ENCODE measurements around the gene NCOA6.

NCOA6 gene

DNA sequence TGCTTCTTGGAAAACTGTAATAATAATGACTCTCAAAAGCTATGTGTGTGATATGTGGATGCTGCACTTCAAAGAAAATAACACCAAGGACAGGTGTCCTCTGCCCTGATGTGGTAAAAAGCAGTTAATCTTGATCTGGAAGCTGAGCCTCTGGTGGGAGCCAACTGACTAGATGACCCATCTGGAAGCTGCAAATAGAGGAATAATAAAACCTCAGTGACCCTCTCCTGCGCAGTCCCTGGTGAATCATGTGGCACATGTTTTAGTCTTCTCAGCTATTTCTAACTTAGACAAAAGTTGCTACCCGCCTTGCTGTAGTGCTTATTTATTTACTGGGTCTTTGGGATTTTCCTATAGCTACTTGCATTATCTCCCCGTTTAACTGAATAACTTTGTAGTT, 74.0 kb downstream of the NCOA6 start:
- no peak for DNase-seq (ENCODE audit: low spot score)
- in situ Hi-C loops (cut with MboI; ENCODE audit: low pct_unique_long_range_greater_than_20kb, low sequenced_read_pairs, unreplicated experiment) = no loop called here
- TF ChIP-seq, protein P1, sequence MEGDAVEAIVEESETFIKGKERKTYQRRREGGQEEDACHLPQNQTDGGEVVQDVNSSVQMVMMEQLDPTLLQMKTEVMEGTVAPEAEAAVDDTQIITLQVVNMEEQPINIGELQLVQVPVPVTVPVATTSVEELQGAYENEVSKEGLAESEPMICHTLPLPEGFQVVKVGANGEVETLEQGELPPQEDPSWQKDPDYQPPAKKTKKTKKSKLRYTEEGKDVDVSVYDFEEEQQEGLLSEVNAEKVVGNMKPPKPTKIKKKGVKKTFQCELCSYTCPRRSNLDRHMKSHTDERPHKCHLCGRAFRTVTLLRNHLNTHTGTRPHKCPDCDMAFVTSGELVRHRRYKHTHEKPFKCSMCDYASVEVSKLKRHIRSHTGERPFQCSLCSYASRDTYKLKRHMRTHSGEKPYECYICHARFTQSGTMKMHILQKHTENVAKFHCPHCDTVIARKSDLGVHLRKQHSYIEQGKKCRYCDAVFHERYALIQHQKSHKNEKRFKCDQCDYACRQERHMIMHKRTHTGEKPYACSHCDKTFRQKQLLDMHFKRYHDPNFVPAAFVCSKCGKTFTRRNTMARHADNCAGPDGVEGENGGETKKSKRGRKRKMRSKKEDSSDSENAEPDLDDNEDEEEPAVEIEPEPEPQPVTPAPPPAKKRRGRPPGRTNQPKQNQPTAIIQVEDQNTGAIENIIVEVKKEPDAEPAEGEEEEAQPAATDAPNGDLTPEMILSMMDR (IDR thresholded peaks at IDR 0.05; ENCODE audit: extremely low read depth, insufficient read depth, missing control alignments) = no peak

DNA sequence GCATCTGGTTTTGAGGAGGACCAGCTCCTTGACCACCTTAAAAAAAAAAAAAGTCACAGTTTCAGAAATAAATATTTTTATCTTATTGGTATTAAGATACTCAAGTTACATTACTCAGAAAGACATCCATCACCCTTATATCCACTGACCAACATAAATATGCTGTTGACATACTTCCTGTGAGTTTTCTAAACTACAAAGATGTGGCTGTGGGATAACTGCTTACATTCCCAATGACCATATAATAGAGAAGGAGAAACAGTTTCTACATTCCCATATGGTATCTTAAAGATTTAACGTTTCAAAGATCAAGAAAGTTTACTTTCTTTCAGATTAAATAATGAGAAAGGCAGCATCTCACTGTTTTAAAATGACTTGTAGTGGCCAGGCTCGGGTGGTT, 75.0 kb downstream of the NCOA6 start:
- TF ChIP-seq, protein P1 (IDR thresholded peaks at IDR 0.05; ENCODE audit: extremely low read depth, insufficient read depth, missing control alignments) = no peak

DNA sequence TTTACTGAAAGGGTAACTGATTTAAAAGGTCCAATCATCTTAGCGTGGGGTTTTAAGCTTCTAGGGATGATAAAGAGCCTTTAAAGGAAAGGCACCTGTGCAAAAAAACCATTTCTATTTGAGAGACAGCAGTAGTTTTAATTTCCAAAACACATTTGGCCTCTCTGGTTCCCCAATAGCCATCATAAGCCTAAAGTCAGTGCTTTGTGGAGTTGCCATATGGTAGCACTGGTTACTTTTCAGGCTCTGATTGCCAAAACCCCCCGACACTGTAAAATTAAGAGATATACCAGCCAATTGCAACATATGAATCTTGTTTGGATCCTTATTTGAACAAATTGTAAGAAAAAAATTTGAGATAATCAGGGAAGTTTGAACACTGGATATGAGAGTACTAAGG, 76.7 kb downstream of the NCOA6 start:
- no peak for DNase-seq (ENCODE audit: low spot score)
- in situ Hi-C loops (cut with MboI; ENCODE audit: low pct_unique_long_range_greater_than_20kb, low sequenced_read_pairs, unreplicated experiment) = no loop called here
- TF ChIP-seq, protein P1 (IDR thresholded peaks at IDR 0.05; ENCODE audit: extremely low read depth, insufficient read depth, missing control alignments) = no peak

More for the DNA sequence above, 75.0 kb downstream of the NCOA6 start:
- DNase-seq (ENCODE audit: low spot score) = no peak
- in situ Hi-C loops (cut with MboI; ENCODE audit: low pct_unique_long_range_greater_than_20kb, low sequenced_read_pairs, unreplicated experiment) = no loop called here

DNA sequence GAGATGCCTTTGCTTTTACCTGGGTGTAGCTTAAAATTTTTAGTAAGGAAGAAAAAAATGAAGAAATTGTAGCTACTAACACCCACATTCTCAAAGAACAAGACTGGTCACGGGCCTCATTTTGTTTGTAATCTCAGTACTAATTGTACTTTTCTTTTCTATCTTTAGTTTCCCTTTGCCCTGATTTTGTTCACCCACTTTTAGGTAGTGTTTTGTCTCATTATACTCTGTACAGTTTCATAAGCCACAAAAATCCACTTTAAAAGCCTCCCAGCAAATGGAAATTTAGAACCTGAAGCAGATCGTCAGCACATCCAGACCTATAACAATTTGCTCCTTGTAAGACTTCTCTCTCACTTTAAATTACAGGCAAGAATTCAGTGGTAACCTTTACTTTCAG, 78.0 kb downstream of the NCOA6 start:
- TF ChIP-seq, protein P1 (IDR thresholded peaks at IDR 0.05; ENCODE audit: extremely low read depth, insufficient read depth, missing control alignments) = no peak
- in situ Hi-C loops (cut with MboI; ENCODE audit: low pct_unique_long_range_greater_than_20kb, low sequenced_read_pairs, unreplicated experiment) = no loop called here
- peak; percentile 45 for DNase-seq (ENCODE audit: low spot score)

DNA sequence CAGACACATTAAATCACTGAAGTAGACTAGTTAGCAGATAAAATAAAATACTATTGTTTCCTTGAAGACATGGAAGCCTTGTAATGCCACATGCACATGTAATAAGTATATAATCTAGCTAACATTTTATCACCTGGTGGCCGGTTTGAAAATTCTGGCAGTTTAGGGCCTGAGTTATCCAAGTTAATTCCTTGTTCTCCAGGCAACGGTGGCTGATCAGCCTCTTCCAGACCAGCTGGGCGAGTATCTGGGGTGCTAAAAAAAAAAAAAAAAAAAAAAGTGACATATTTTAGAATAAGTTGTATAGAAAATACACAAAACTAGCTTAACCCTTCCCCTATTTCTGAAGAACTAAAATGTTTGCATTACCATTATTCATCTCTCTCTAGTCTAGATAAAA, 78.8 kb downstream of the NCOA6 start:
- in situ Hi-C loops (cut with MboI; ENCODE audit: low pct_unique_long_range_greater_than_20kb, low sequenced_read_pairs, unreplicated experiment) = no loop called here
- TF ChIP-seq, protein P1 (IDR thresholded peaks at IDR 0.05; ENCODE audit: extremely low read depth, insufficient read depth, missing control alignments) = no peak
- no peak for DNase-seq (ENCODE audit: low spot score)

DNA sequence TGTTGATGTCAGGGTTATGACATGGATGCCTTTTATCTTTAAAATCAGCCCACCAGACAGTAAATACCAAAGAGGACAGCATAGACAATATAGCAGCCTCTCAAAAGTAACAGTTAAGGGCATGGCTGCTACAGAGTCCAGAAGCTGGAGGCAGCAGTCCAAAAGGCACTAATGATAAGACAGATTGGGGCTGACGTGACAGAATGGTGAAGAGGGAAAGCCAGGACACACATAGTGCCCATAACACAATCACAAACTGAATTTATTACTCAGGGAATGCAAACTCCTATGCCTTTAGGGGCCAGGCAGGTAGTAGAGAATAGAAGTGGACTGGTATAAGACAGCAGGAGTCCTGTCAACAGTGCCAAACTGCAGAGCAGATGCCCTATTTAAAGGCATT, 80.6 kb downstream of the NCOA6 start:
- no peak for DNase-seq (ENCODE audit: low spot score)
- TF ChIP-seq, protein P1 (IDR thresholded peaks at IDR 0.05; ENCODE audit: extremely low read depth, insufficient read depth, missing control alignments) = no peak
- in situ Hi-C loops (cut with MboI; ENCODE audit: low pct_unique_long_range_greater_than_20kb, low sequenced_read_pairs, unreplicated experiment) = no loop called here

DNA sequence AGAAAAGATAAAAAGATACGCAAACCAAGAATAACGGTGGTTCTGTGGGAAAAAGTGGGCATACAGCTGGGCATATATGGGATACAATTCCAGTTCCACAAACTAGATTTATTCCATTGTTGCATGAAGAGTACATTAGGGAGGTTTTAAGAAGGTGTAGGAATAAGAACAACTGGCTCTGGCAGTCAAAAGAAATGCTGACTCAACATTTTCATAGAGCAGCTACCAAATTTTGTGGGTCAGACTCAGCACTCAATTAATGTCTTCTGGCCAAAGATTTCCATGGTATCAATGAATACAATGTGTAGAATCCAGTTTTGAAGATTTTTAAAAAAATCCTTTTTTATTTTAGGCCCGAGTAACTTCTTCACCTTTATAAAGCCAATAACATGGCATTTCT, 81.1 kb downstream of the NCOA6 start:
- no peak for DNase-seq (ENCODE audit: low spot score)
- in situ Hi-C loops (cut with MboI; ENCODE audit: low pct_unique_long_range_greater_than_20kb, low sequenced_read_pairs, unreplicated experiment) = no loop called here
- TF ChIP-seq, protein P1 (IDR thresholded peaks at IDR 0.05; ENCODE audit: extremely low read depth, insufficient read depth, missing control alignments) = no peak
